WTC11 (cell line): ENCODE data around the gene VSNL1. TPM values are rescaled to one million over a fixed set of nuclear protein-coding genes. Genes with fewer than 3 reads are reported as not detected.

ENCODE experiments used
- ATAC-seq: fragments of 200-7000 bp; cut with Tn5 transposase; 2 replicates; pipeline ENCODE4 v1.10.0; 2021; ENCODE audit warnings: mild to moderate bottlenecking, moderate library complexity
- CTCF ChIA-PET: fragments of 300-600 bp; sonication (Branson Sonifier 250); formaldehyde crosslinking; loops from one replicate; lab custom pipeline; 2021; ENCODE audit warnings: antibody characterized with exemption; lab: Charles Lee
- POLR2A ChIA-PET: fragments of 350-600 bp; sonication (Branson Sonifier 250); formaldehyde crosslinking; loops from one replicate; lab custom pipeline; 2021; ENCODE audit warnings: antibody characterized with exemption; lab: Charles Lee
- DNase-seq: peaks from one replicate; pipeline ENCODE4 v3.0.0; 2021; ENCODE audit warnings: low spot score
- H3K27ac Mint-ChIP-seq: 2 replicates; pipeline ENCODE4 v1.8.0; 2021; ENCODE audit warnings: mixed read lengths
- H3K27me3 Mint-ChIP-seq: 2 replicates; pipeline ENCODE4 v1.8.0; 2021; ENCODE audit warnings: low read depth, mild to moderate bottlenecking, moderate library complexity, mixed read lengths
- H3K36me3 Mint-ChIP-seq: 2 replicates; pipeline ENCODE4 v1.8.0; 2021; ENCODE audit warnings: mixed read lengths
- H3K4me1 Mint-ChIP-seq: 2 replicates; pipeline ENCODE4 v1.8.0; 2022; ENCODE audit warnings: mixed read lengths
- H3K4me3 Mint-ChIP-seq: 2 replicates; pipeline ENCODE4 v1.8.0; 2021; ENCODE audit warnings: mild to moderate bottlenecking, moderate library complexity, mixed read lengths
- H3K9me3 Mint-ChIP-seq: 2 replicates; pipeline ENCODE4 v1.8.0; 2021; ENCODE audit warnings: mixed read lengths
- AR ChIP-seq: fragments of 250-450 bp; sonication (Bioruptor Pico); IDR thresholded peaks from 2 replicates; pipeline ENCODE4 v1.9.0; 2021; ENCODE audit warnings: mild to moderate bottlenecking
- E2F5 ChIP-seq: sonication (generic); formaldehyde crosslinking; IDR thresholded peaks from 2 replicates; pipeline ENCODE4 v1.8.1; 2022; ENCODE audit warnings: mild to moderate bottlenecking, moderate library complexity, missing genetic modification reagents
- FOXP4 ChIP-seq: sonication (generic); formaldehyde crosslinking; IDR thresholded peaks from 2 replicates; pipeline ENCODE4 v1.8.0; 2022; ENCODE audit warnings: mild to moderate bottlenecking, missing genetic modification reagents
- HMGA2 ChIP-seq: fragments of 250-450 bp; sonication (Bioruptor Pico); IDR thresholded peaks from 2 replicates; pipeline ENCODE4 v1.4.0; 2021; ENCODE audit warnings: mild to moderate bottlenecking, moderate library complexity
- IRF1 ChIP-seq: sonication (generic); formaldehyde crosslinking; IDR thresholded peaks from 2 replicates; pipeline ENCODE4 v1.8.0; 2023; ENCODE audit warnings: missing genetic modification reagents
- JAZF1 ChIP-seq: fragments of 250-450 bp; sonication (Bioruptor Pico); IDR thresholded peaks from 2 replicates; pipeline ENCODE4 v1.9.0; 2021; ENCODE audit warnings: moderate library complexity, mild to moderate bottlenecking, inconsistent platforms
- MAX ChIP-seq: sonication (generic); formaldehyde crosslinking; IDR thresholded peaks from 2 replicates; pipeline ENCODE4 v1.8.0; 2022; ENCODE audit warnings: mild to moderate bottlenecking, missing genetic modification reagents
- NFATC4 ChIP-seq: fragments of 250-450 bp; sonication (Bioruptor Pico); IDR thresholded peaks from 2 replicates; pipeline ENCODE4 v1.9.0; 2021; ENCODE audit warnings: mild to moderate bottlenecking
- NFE2L1 ChIP-seq: sonication (generic); formaldehyde crosslinking; IDR thresholded peaks from 2 replicates; pipeline ENCODE4 v1.8.1; 2023; ENCODE audit warnings: missing genetic modification reagents
- NFYB ChIP-seq: sonication (generic); formaldehyde crosslinking; conservative IDR thresholded peaks from 2 replicates; pipeline ENCODE4 v1.8.0; 2022; ENCODE audit warnings: low read depth, missing genetic modification reagents
- NR3C1 ChIP-seq: sonication (generic); formaldehyde crosslinking; conservative IDR thresholded peaks from 2 replicates; pipeline ENCODE4 v1.8.1; 2023; ENCODE audit warnings: low read depth, mild to moderate bottlenecking, missing genetic modification reagents
- PRDM15 ChIP-seq: sonication (generic); formaldehyde crosslinking; IDR thresholded peaks from 2 replicates; pipeline ENCODE4 v1.8.0; 2022; ENCODE audit warnings: missing genetic modification reagents
- RELA ChIP-seq: sonication (generic); formaldehyde crosslinking; IDR thresholded peaks from 2 replicates; pipeline ENCODE4 v1.8.1; 2022; ENCODE audit warnings: missing genetic modification reagents, mild to moderate bottlenecking, borderline replicate concordance
- SP1 ChIP-seq: sonication (generic); formaldehyde crosslinking; conservative IDR thresholded peaks from 2 replicates; pipeline ENCODE4 v1.8.1; 2022; ENCODE audit warnings: missing genetic modification reagents
- TEAD1 ChIP-seq: sonication (generic); formaldehyde crosslinking; IDR thresholded peaks from 2 replicates; pipeline ENCODE4 v1.8.0; 2022; ENCODE audit warnings: mild to moderate bottlenecking, missing genetic modification reagents
- TP53 ChIP-seq: sonication (generic); formaldehyde crosslinking; IDR thresholded peaks from 2 replicates; pipeline ENCODE4 v1.8.1; 2023; ENCODE audit warnings: mild to moderate bottlenecking, missing genetic modification reagents
- ZNF281 ChIP-seq: sonication (generic); formaldehyde crosslinking; IDR thresholded peaks from 2 replicates; pipeline ENCODE4 v1.8.0; 2023; ENCODE audit warnings: mild to moderate bottlenecking, missing genetic modification reagents
- ZNF317 ChIP-seq: sonication (generic); formaldehyde crosslinking; IDR thresholded peaks from 2 replicates; pipeline ENCODE4 v1.8.1; 2023; ENCODE audit warnings: low read depth, mild to moderate bottlenecking, moderate library complexity, missing genetic modification reagents, borderline replicate concordance
- ZNF423 ChIP-seq: fragments of 250-450 bp; sonication (Bioruptor Pico); IDR thresholded peaks from 2 replicates; pipeline ENCODE4 v2.1.2; 2022; ENCODE audit warnings: mild to moderate bottlenecking, moderate library complexity
- ZNF512 ChIP-seq: sonication (generic); formaldehyde crosslinking; IDR thresholded peaks from 2 replicates; pipeline ENCODE4 v1.8.1; 2022; ENCODE audit warnings: missing genetic modification reagents, borderline replicate concordance
- ZNF671 ChIP-seq: fragments of 250-450 bp; sonication (Bioruptor Pico); IDR thresholded peaks from 2 replicates; pipeline ENCODE4 v1.8.0; 2021; ENCODE audit warnings: mild to moderate bottlenecking
- total RNA-seq: library from RNA; stranded (reverse); gene quantifications from 3 replicates; pipeline ENCODE4 v1.2.3, GENCODE V29; 2021

The VSNL1 gene
- total RNA-seq, 1 experiment from 2014 or later = 78.4 TPM

GRCh38 chr2:17605696-17606095, 65.2 kb downstream of the VSNL1 start:
- Mint-ChIP-seq H3K9me3 (peaks cover 10% of the 10 kb centered on the region; the same call in 1 of the 2 replicates), H3K36me3 (peaks cover 49% of the 10 kb centered on the region), H3K4me1 (peaks cover 36% of the 10 kb centered on the region), H3K27me3 (no peaks in the 10 kb centered on the region), H3K27ac (no peak overlapping the region), H3K4me3 (no peak overlapping the region)
- no peak for ATAC-seq
- no peak for DNase-seq
- no peak for TF ChIP-seq AR (CRISPR knock-in tag)
- no peak for TF ChIP-seq ZNF281 (CRISPR knock-in tag)
- TF ChIP-seq ZNF317 (CRISPR knock-in tag) = no peak
- no peak for TF ChIP-seq NFYB (CRISPR knock-in tag)
- TF ChIP-seq TEAD1 = no peak
- TF ChIP-seq MAX (CRISPR knock-in tag) = no peak
- TF ChIP-seq ZNF512 = no peak
- no peak for TF ChIP-seq RELA (CRISPR knock-in tag)
- no peak for TF ChIP-seq ZNF423 (CRISPR knock-in tag)
- TF ChIP-seq NFE2L1 (CRISPR knock-in tag) = no peak
- no peak for TF ChIP-seq SP1 (CRISPR knock-in tag)
- ChIA-PET CTCF (no interaction called here), POLR2A (no interaction called here)

GRCh38 chr2:17606851-17607250, 66.4 kb downstream of the VSNL1 start:
- H3K4me1 Mint-ChIP-seq = peaks cover 36% of the 10 kb centered on the region
- H3K27ac Mint-ChIP-seq = peak overlapping the region; percentile 43
- ChIA-PET POLR2A (no interaction called here), CTCF (no interaction called here)
- ATAC-seq (peak; percentile 26; the same call in 1 of the 2 replicates), DNase-seq (no peak)
- H3K27me3 Mint-ChIP-seq = no peaks in the 10 kb centered on the region
- H3K9me3 Mint-ChIP-seq = peaks cover 10% of the 10 kb centered on the region; the same call in 1 of the 2 replicates
- no peak overlapping the region for H3K4me3 Mint-ChIP-seq
- H3K36me3 Mint-ChIP-seq = peaks cover 46% of the 10 kb centered on the region
- no peak for TF ChIP-seq NR3C1 (CRISPR knock-in tag)
- no peak for TF ChIP-seq IRF1 (CRISPR knock-in tag)
- TF ChIP-seq ZNF671 = no peak
- TF ChIP-seq FOXP4 (CRISPR knock-in tag) = no peak
- no peak for TF ChIP-seq TP53 (CRISPR knock-in tag)
- no peak for TF ChIP-seq HMGA2 (CRISPR knock-in tag)
- TF ChIP-seq NFATC4 = no peak
- no peak for TF ChIP-seq JAZF1
- no peak for TF ChIP-seq E2F5 (CRISPR knock-in tag)
- TF ChIP-seq PRDM15 (CRISPR knock-in tag) = no peak
